GM23248 (cell line): ENCODE measurements around the gene DMRTC1B. TPM values are rescaled to one million over a fixed set of nuclear protein-coding genes. Genes with fewer than 3 reads are reported as not detected.
"Not testable (repeated sequence)": the region's sequence is repeated elsewhere in the genome, so short reads cannot be mapped to it uniquely, and the experiment has no call there.

Source experiments
- DNase-seq: peaks from one replicate; pipeline ENCODE4 v3.0.0-alpha.2; 2015
- H2AFZ ChIP-seq: fragments of 200-600 bp; sonication (generic); 2 replicates; pipeline ENCODE4 v1.6.1; 2016; ENCODE audit warnings: antibody characterized with exemption
- H3F3A ChIP-seq: fragments of 200-600 bp; sonication (generic); 2 replicates; pipeline ENCODE4 v1.6.1; 2016; ENCODE audit warnings: mild to moderate bottlenecking, antibody characterized with exemption, mixed run types; ENCODE audit not compliant: insufficient read depth
- H3K27ac ChIP-seq: fragments of 200-600 bp; sonication (generic); 2 replicates; pipeline ENCODE4 v1.5.1; 2016; ENCODE audit warnings: mild to moderate bottlenecking
- H3K27me3 ChIP-seq: fragments of 200-600 bp; sonication (generic); replicated peaks from 2 replicates; pipeline ENCODE4 v1.6.1; 2016; ENCODE audit warnings: mild to moderate bottlenecking; ENCODE audit not compliant: insufficient read depth
- H3K36me3 ChIP-seq: fragments of 200-600 bp; sonication (generic); 2 replicates; pipeline ENCODE4 v1.6.1; 2016; ENCODE audit warnings: low read depth, mild to moderate bottlenecking
- H3K4me1 ChIP-seq: fragments of 200-600 bp; sonication (generic); 2 replicates; pipeline ENCODE4 v1.6.1; 2016; ENCODE audit warnings: mild to moderate bottlenecking; ENCODE audit not compliant: insufficient read depth
- H3K4me2 ChIP-seq: fragments of 200-600 bp; sonication (generic); one replicate; pipeline ENCODE4 v1.6.1; 2016; ENCODE audit warnings: mild to moderate bottlenecking; ENCODE audit not compliant: unreplicated experiment
- H3K4me3 ChIP-seq: fragments of 200-600 bp; sonication (generic); 2 replicates; pipeline ENCODE4 v1.5.1; 2016; ENCODE audit warnings: mild to moderate bottlenecking
- H3K79me2 ChIP-seq: fragments of 200-600 bp; sonication (generic); 2 replicates; pipeline ENCODE4 v1.6.1; 2016; ENCODE audit warnings: mild to moderate bottlenecking; ENCODE audit not compliant: insufficient read depth
- H3K9ac ChIP-seq: fragments of 200-600 bp; sonication (generic); 2 replicates; pipeline ENCODE4 v1.6.1; 2016; ENCODE audit warnings: mild to moderate bottlenecking
- H3K9me2 ChIP-seq: fragments of 200-600 bp; sonication (generic); 2 replicates; pipeline ENCODE4 v1.6.1; 2016; ENCODE audit warnings: mixed run types, mild to moderate bottlenecking, moderate library complexity; ENCODE audit not compliant: insufficient read depth
- H3K9me3 ChIP-seq: fragments of 200-600 bp; sonication (generic); one replicate; pipeline ENCODE4 v1.6.1; 2017; ENCODE audit warnings: low read depth
- H4K20me1 ChIP-seq: fragments of 200-600 bp; sonication (generic); 2 replicates; pipeline ENCODE4 v1.6.0; 2016; ENCODE audit not compliant: insufficient read depth
- WGBS, 2 experiments: methylation state at CpG; one replicate each; pipeline ENCODE4 v1.1.6; 2015 to 2017; ENCODE audit warnings: low lambda C conversion rate in 2 of 2, low coverage in 1 of 2; ENCODE audit errors: missing lambda C conversion rate in 2 of 2; 5-methylcytosine and 5-hydroxymethylcytosine counted together
- in situ Hi-C: fragments of 300-500 bp; cut with MboI; formaldehyde crosslinking; loops from 2 replicates; pipeline ENCODE4 v1.15.0; 2020
- polyA plus RNA-seq: library from polyadenylated mRNA; unstranded; fragments of >200 nt; fragmentation: Nextera tagmentation; extraction: Ambion mirVana; gene quantifications from 2 replicates; pipeline ENCODE4 v1.2.1, GENCODE V29; 2016
- small RNA-seq: library from RNA; depleted of rRNA; stranded (forward); fragments of <200 nt; gene quantifications from one replicate; pipeline ENCODE3, GENCODE V24; 2014; ENCODE audit warnings: low read depth, low replicate concordance
- total RNA-seq: library from RNA; depleted of rRNA; stranded (reverse); fragments of >200 nt; shearing (Covaris generic); gene quantifications from 2 replicates; pipeline ENCODE4 v1.2.3, GENCODE V29; 2014; rRNA removed

Gene DMRTC1B
- total and polyA plus RNA-seq, 2 experiments from 2014 or later: not detected

DNA sequence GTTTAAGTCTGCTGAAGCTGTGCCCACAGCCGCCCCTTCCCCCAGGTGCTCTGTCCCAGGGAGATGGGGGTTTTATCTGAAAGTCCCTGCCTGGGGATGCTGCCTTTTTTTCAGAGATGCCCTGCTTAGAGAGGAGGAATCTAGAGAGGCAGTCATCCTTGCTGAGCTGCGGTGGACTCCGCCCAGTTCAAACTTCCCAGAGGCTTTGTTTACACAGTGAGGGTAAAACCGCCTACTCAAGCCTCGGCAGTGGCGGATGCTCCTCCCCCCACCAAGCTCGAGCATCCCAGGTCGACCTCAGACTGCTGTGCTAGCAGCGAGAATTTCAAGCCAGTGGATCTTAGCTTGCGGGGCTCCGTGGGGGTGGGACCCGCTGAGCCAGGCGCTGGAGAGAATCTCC, 54.0 kb downstream of the DMRTC1B start:
- H3K4me3 ChIP-seq, in situ Hi-C loops, H3K4me2 ChIP-seq, H4K20me1 ChIP-seq, H3K9me2 ChIP-seq, H3K9me3 ChIP-seq, H3K4me1 ChIP-seq, H3K9ac ChIP-seq, H3F3A ChIP-seq, H3K79me2 ChIP-seq, H3K27ac ChIP-seq, H3K36me3 ChIP-seq, H2AFZ ChIP-seq, DNase-seq, H3K27me3 ChIP-seq: not testable (repeated sequence)
- no CpG with 5 or more reads among the region's 13 CpGs for WGBS, 2 experiments

GRCh38 chrX:72837532-72837931, 60.8 kb downstream of the DMRTC1B start:
- H3K9ac ChIP-seq, H3K27ac ChIP-seq, H3K36me3 ChIP-seq, H4K20me1 ChIP-seq, H2AFZ ChIP-seq, H3K4me2 ChIP-seq, H3F3A ChIP-seq, H3K9me3 ChIP-seq, H3K79me2 ChIP-seq, DNase-seq, H3K27me3 ChIP-seq, H3K4me1 ChIP-seq, H3K9me2 ChIP-seq, H3K4me3 ChIP-seq, in situ Hi-C loops: not testable (repeated sequence)
- WGBS, 2 experiments: no CpG with 5 or more reads among the region's 2 CpGs

DNA sequence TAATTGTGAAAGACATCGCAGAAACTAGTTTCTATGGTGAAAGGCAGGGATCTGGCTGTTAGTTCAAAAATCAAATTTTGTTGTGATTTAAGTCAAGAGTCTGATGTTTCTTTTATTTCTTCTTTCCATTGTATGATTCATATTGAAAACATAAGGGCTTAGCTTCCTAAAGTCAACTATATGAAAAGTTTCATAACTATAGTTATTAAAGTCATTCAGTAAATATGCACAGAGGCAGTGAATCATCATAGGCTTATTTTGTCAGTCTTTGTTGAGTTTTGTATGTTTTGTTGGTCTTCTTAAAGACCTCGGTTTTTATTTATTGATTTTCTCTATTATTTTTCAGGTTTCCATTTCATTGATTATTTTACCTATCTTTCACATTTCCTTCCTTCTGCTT, 106.2 kb downstream of the DMRTC1B start:
- H3K36me3 ChIP-seq, H3K4me3 ChIP-seq, H3K79me2 ChIP-seq, H3K4me2 ChIP-seq, H3K9ac ChIP-seq, H3K27ac ChIP-seq, H2AFZ ChIP-seq, in situ Hi-C loops, H3K9me3 ChIP-seq, H3K9me2 ChIP-seq, H4K20me1 ChIP-seq, H3K4me1 ChIP-seq, H3K27me3 ChIP-seq, DNase-seq, H3F3A ChIP-seq: not testable (repeated sequence)
- no CpG with 5 or more reads among the region's 2 CpGs for WGBS, 2 experiments

GRCh38 chrX:72889740-72890139, 113.0 kb downstream of the DMRTC1B start:
- H3K27ac ChIP-seq, H3F3A ChIP-seq, H3K9me3 ChIP-seq, H3K4me1 ChIP-seq, H3K9me2 ChIP-seq, H2AFZ ChIP-seq, in situ Hi-C loops, H4K20me1 ChIP-seq, H3K27me3 ChIP-seq, H3K36me3 ChIP-seq, H3K79me2 ChIP-seq, H3K4me3 ChIP-seq, H3K4me2 ChIP-seq, H3K9ac ChIP-seq, DNase-seq: not testable (repeated sequence)
- no CpG with 5 or more reads among the region's 14 CpGs for WGBS, 2 experiments

Small RNA genes within 50 kb of the gene (small RNA-seq; reads per million reads assigned to genes)
- gene RNU1-112P: not detected

Other genes with a start within 250 kb of the DMRTC1B start
- gene HDAC8, start 204.0 kb upstream of the DMRTC1B start, total RNA-seq: 19.2 and 20.0 TPM in 2 replicates
- 20.4 and 21.4 TPM in 2 replicates for gene HDAC8, start 204.0 kb upstream of the DMRTC1B start, polyA plus RNA-seq
- gene PHKA1, start 62.6 kb upstream of the DMRTC1B start, total RNA-seq: 1.6 and 2.5 TPM in 2 replicates
- gene PHKA1, start 62.6 kb upstream of the DMRTC1B start, polyA plus RNA-seq: 1.4 and 1.6 TPM in 2 replicates
- gene FAM236B, start 5.8 kb downstream of the DMRTC1B start, total RNA-seq: not detected in 2 replicates
- gene FAM236B, start 5.8 kb downstream of the DMRTC1B start, polyA plus RNA-seq: not detected in 2 replicates
- gene FAM236D, start 31.3 kb downstream of the DMRTC1B start, total RNA-seq: not detected in 2 replicates
- not detected in 2 replicates for gene FAM236D, start 31.3 kb downstream of the DMRTC1B start, polyA plus RNA-seq
- gene FAM236C, start 135.7 kb downstream of the DMRTC1B start, total RNA-seq: not detected in 2 replicates
- gene FAM236C, start 135.7 kb downstream of the DMRTC1B start, polyA plus RNA-seq: not detected in 2 replicates
- not detected in 2 replicates for gene FAM236A, start 161.3 kb downstream of the DMRTC1B start, total RNA-seq
- gene FAM236A, start 161.3 kb downstream of the DMRTC1B start, polyA plus RNA-seq: not detected in 2 replicates
- not detected in 2 replicates for gene DMRTC1, start 166.9 kb downstream of the DMRTC1B start, total RNA-seq
- not detected in 2 replicates for gene DMRTC1, start 166.9 kb downstream of the DMRTC1B start, polyA plus RNA-seq
- gene PABPC1L2B, start 226.0 kb downstream of the DMRTC1B start, total RNA-seq: not detected in 2 replicates
- gene PABPC1L2B, start 226.0 kb downstream of the DMRTC1B start, polyA plus RNA-seq: not detected in 2 replicates